HEK293 (cell line): ENCODE results near the gene SELPLG.

ENCODE experiments used
- CTCF ChIA-PET: fragments of 350-600 bp; formaldehyde crosslinking; extraction: SDS; loops from one replicate; lab custom pipeline; 2021; ENCODE audit warnings: antibody characterized with exemption; lab: Yijun Ruan, JAX
- POLR2A ChIA-PET: fragments of 300-600 bp; formaldehyde crosslinking; extraction: SDS; loops from one replicate; lab custom pipeline; 2020; ENCODE audit warnings: antibody characterized with exemption, inconsistent platforms; lab: Yijun Ruan, JAX
- H3K27ac ChIP-seq: fragments of 200-500 bp; sonication (Bioruptor generic); 2 replicates; pipeline ENCODE4 v1.5.1; 2014; ENCODE audit warnings: low read depth, low read length, control low read depth, inconsistent platforms; ENCODE audit errors: extremely low read depth
- H3K36me3 ChIP-seq, 2 experiments: fragments of 200-500 bp in 1 of 2; sonication (Bioruptor generic) in 1 of 2; 1 replicate in 1 of 2; 2 replicates in 1 of 2; pipeline ENCODE4 v1.5.1; 2014 to 2017; ENCODE audit warnings: inconsistent platforms in 2 of 2, low read length in 2 of 2; ENCODE audit not compliant: control insufficient read depth in 2 of 2, insufficient read depth in 1 of 2
- H3K4me1 ChIP-seq: fragments of 200-500 bp; sonication (Bioruptor generic); 2 replicates; pipeline ENCODE4 v1.5.1; 2014; ENCODE audit warnings: mild to moderate bottlenecking, low read length, inconsistent platforms; ENCODE audit not compliant: control insufficient read depth, insufficient read depth
- H3K4me3 ChIP-seq: 2 replicates; pipeline ENCODE4 v1.5.1; 2011; ENCODE audit warnings: low read depth, mild to moderate bottlenecking, control low read depth, low read length, moderate library complexity
- H3K9me3 ChIP-seq: fragments of 200-500 bp; sonication (Bioruptor generic); 2 replicates; pipeline ENCODE4 v1.5.1; 2014; ENCODE audit warnings: low read depth, low read length, inconsistent platforms; ENCODE audit not compliant: control insufficient read depth, insufficient read depth
- ATF2 ChIP-seq: fragments of 450-650 bp; formaldehyde crosslinking; IDR thresholded peaks from 2 replicates; pipeline ENCODE4 v1.5.1; 2016; ENCODE audit warnings: missing biosample characterization, missing genetic modification characterization, low read depth
- CTCF ChIP-seq: fragments of 450-650 bp; formaldehyde crosslinking; IDR thresholded peaks from 2 replicates; pipeline ENCODE4 v1.5.1; 2016; ENCODE audit warnings: missing biosample characterization, missing genetic modification characterization
- GLIS2 ChIP-seq: fragments of 450-650 bp; formaldehyde crosslinking; IDR thresholded peaks from 2 replicates; pipeline ENCODE4 v1.5.1; 2016; ENCODE audit warnings: missing biosample characterization, missing genetic modification characterization
- HOXC10 ChIP-seq: sonication (generic); formaldehyde crosslinking; IDR thresholded peaks from 2 replicates; pipeline ENCODE4 v1.8.1; 2023; ENCODE audit warnings: mild to moderate bottlenecking, missing genetic modification reagents
- HOXD13 ChIP-seq: sonication (generic); formaldehyde crosslinking; IDR thresholded peaks from 2 replicates; pipeline ENCODE4 v1.8.0; 2022; ENCODE audit warnings: missing genetic modification reagents, borderline replicate concordance
- KLF1 ChIP-seq: fragments of 450-650 bp; formaldehyde crosslinking; IDR thresholded peaks from 2 replicates; pipeline ENCODE4 v1.5.1; 2016; ENCODE audit warnings: missing biosample characterization, missing genetic modification characterization
- OSR2 ChIP-seq: fragments of 450-650 bp; formaldehyde crosslinking; IDR thresholded peaks from 2 replicates; pipeline ENCODE4 v1.5.1; 2016; ENCODE audit warnings: missing biosample characterization, missing genetic modification characterization
- SALL2 ChIP-seq: fragments of 450-650 bp; formaldehyde crosslinking; IDR thresholded peaks from 2 replicates; pipeline ENCODE4 v1.5.0; 2017; ENCODE audit warnings: missing biosample characterization, mild to moderate bottlenecking, missing genetic modification characterization, borderline replicate concordance
- SCRT1 ChIP-seq: fragments of 450-650 bp; formaldehyde crosslinking; IDR thresholded peaks from 2 replicates; pipeline ENCODE4 v1.5.1; 2016; ENCODE audit warnings: missing biosample characterization, missing genetic modification characterization, borderline replicate concordance
- WT1 ChIP-seq: fragments of 450-650 bp; formaldehyde crosslinking; IDR thresholded peaks from 2 replicates; pipeline ENCODE4 v1.5.1; 2016; ENCODE audit warnings: missing biosample characterization, missing genetic modification characterization
- ZBTB26 ChIP-seq: fragments of 450-650 bp; formaldehyde crosslinking; optimal IDR thresholded peaks from 2 replicates; pipeline ENCODE3; 2016; ENCODE audit warnings: missing biosample characterization, mild to moderate bottlenecking, missing genetic modification characterization
- ZBTB6 ChIP-seq: fragments of 450-650 bp; formaldehyde crosslinking; IDR thresholded peaks from 2 replicates; pipeline ENCODE4 v1.5.1; 2017; ENCODE audit warnings: missing biosample characterization, missing genetic modification characterization
- ZNF169 ChIP-seq: fragments of 450-650 bp; formaldehyde crosslinking; IDR thresholded peaks from 2 replicates; pipeline ENCODE4 v1.5.1; 2016; ENCODE audit warnings: missing biosample characterization, missing genetic modification characterization
- ZNF223 ChIP-seq: fragments of 450-650 bp; formaldehyde crosslinking; IDR thresholded peaks from 2 replicates; pipeline ENCODE4 v1.5.1; 2016; ENCODE audit warnings: missing biosample characterization, missing genetic modification characterization
- ZNF280D ChIP-seq: fragments of 450-650 bp; formaldehyde crosslinking; IDR thresholded peaks from 2 replicates; pipeline ENCODE4 v1.5.1; 2016; ENCODE audit warnings: missing biosample characterization, missing genetic modification characterization
- ZNF292 ChIP-seq: fragments of 450-650 bp; formaldehyde crosslinking; IDR thresholded peaks from 2 replicates; pipeline ENCODE4 v1.5.1; 2016; ENCODE audit warnings: low read depth, missing biosample characterization, missing genetic modification characterization, borderline replicate concordance
- ZNF302 ChIP-seq: fragments of 450-650 bp; formaldehyde crosslinking; IDR thresholded peaks from 2 replicates; pipeline ENCODE4 v1.5.1; 2016; ENCODE audit warnings: missing biosample characterization, missing genetic modification characterization, low read depth
- ZNF350 ChIP-seq: fragments of 450-650 bp; formaldehyde crosslinking; IDR thresholded peaks from 2 replicates; pipeline ENCODE4 v1.5.0; 2017; ENCODE audit warnings: missing biosample characterization, mild to moderate bottlenecking, missing genetic modification characterization
- ZNF366 ChIP-seq: fragments of 450-650 bp; formaldehyde crosslinking; conservative IDR thresholded peaks from 2 replicates; pipeline ENCODE4 v1.5.1; 2016; ENCODE audit warnings: missing biosample characterization, missing genetic modification characterization
- ZNF391 ChIP-seq: fragments of 450-650 bp; formaldehyde crosslinking; IDR thresholded peaks from 2 replicates; pipeline ENCODE4 v1.5.1; 2016; ENCODE audit warnings: low read depth, missing biosample characterization, missing genetic modification characterization, borderline replicate concordance
- ZNF473 ChIP-seq: fragments of 450-650 bp; formaldehyde crosslinking; IDR thresholded peaks from 2 replicates; pipeline ENCODE4 v1.5.1; 2017; ENCODE audit warnings: missing biosample characterization, missing genetic modification characterization
- ZNF48 ChIP-seq: fragments of 450-650 bp; formaldehyde crosslinking; IDR thresholded peaks from 2 replicates; pipeline ENCODE4 v1.5.1; 2016; ENCODE audit warnings: missing biosample characterization, missing genetic modification characterization
- ZNF548 ChIP-seq: fragments of 450-650 bp; formaldehyde crosslinking; IDR thresholded peaks from 2 replicates; pipeline ENCODE4 v1.5.1; 2016; ENCODE audit warnings: missing biosample characterization, missing genetic modification characterization
- ZNF596 ChIP-seq: fragments of 450-650 bp; IDR thresholded peaks from 2 replicates; pipeline ENCODE4 v1.5.0; 2018; ENCODE audit warnings: missing biosample characterization, mild to moderate bottlenecking, missing genetic modification characterization, moderate library complexity
- ZNF600 ChIP-seq: fragments of 450-650 bp; formaldehyde crosslinking; IDR thresholded peaks from 2 replicates; pipeline ENCODE4 v1.5.1; 2016; ENCODE audit warnings: missing biosample characterization, missing genetic modification characterization
- ZNF660 ChIP-seq: fragments of 450-650 bp; IDR thresholded peaks from 2 replicates; pipeline ENCODE4 v1.5.1; 2018; ENCODE audit warnings: missing biosample characterization, mild to moderate bottlenecking, missing genetic modification characterization
- ZNF785 ChIP-seq: fragments of 450-650 bp; formaldehyde crosslinking; IDR thresholded peaks from 2 replicates; pipeline ENCODE4 v1.5.1; 2016; ENCODE audit warnings: missing biosample characterization, missing genetic modification characterization
- ZSCAN30 ChIP-seq: fragments of 450-650 bp; IDR thresholded peaks from 2 replicates; pipeline ENCODE4 v1.5.1; 2018; ENCODE audit warnings: missing biosample characterization, mild to moderate bottlenecking, missing genetic modification characterization, moderate library complexity

The SELPLG gene

GRCh38 chr12:108633534-108634248 lies at the start of gene SELPLG:
Gene SELPLG, minus strand, starts transcription at chr12:108633894. Its CDS starts 9,587 bp downstream, at chr12:108624307.
- TF ChIP-seq KLF1 (tag by site-specific recombination) (no peak), ZNF596 (no peak), HOXD13 (no peak), SALL2 (tag by site-specific recombination) (no peak), ZNF548 (tag by site-specific recombination) (no peak), GLIS2 (tag by site-specific recombination) (no peak), SCRT1 (tag by site-specific recombination) (no peak), ZNF366 (tag by site-specific recombination) (no peak), HOXC10 (CRISPR knock-in tag) (no peak), ZNF169 (tag by site-specific recombination) (no peak), ZNF292 (tag by site-specific recombination) (no peak), ZNF223 (tag by site-specific recombination) (no peak), ATF2 (tag by site-specific recombination) (no peak), OSR2 (tag by site-specific recombination) (no peak), ZSCAN30 (tag by site-specific recombination) (no peak), ZNF48 (tag by site-specific recombination) (no peak)
- POLR2A ChIA-PET: no interaction called here
- Histone ChIP-seq H3K36me3 (no peaks in the 10 kb centered on the region), H3K4me3 (no peak within 1 kb of the TSS), H3K4me1 (no peaks in the 10 kb centered on the region; the same call in 1 of the 2 replicates), H3K9me3 (no peaks in the 10 kb centered on the region), H3K27ac (no peak within 1 kb of the TSS)
- CTCF ChIA-PET: interaction anchor here (3.9 kb wide), 1 partner anchor 16 kb away, joined by 27 read pairs; no protein-coding TSS in a partner anchor

- H3K36me3 ChIP-seq: peaks cover 4 to 13% of the 10 kb centered on the region in 2 experiments; a peak in 2 of 3 replicates
- H3K4me3 ChIP-seq: no peak overlapping the region
- CTCF ChIA-PET: interaction anchor here (1.1 kb wide), 1 partner anchor 16 kb away, joined by 3 read pairs; no protein-coding TSS in a partner anchor
- no peak overlapping the region for H3K27ac ChIP-seq
- peaks cover 11% of the 10 kb centered on the region for H3K4me1 ChIP-seq
- H3K9me3 ChIP-seq: no peaks in the 10 kb centered on the region
- POLR2A ChIA-PET: interaction anchor here (1.0 kb wide), 1 partner anchor 10 kb away, joined by 3 read pairs; no protein-coding TSS in a partner anchor
- TF ChIP-seq CTCF: no peak
- no peak for TF ChIP-seq ZNF785 (tag by site-specific recombination)
- no peak for TF ChIP-seq ZNF350 (tag by site-specific recombination)
- no peak for TF ChIP-seq WT1 (tag by site-specific recombination)
- TF ChIP-seq ZNF660 (tag by site-specific recombination): no peak
- TF ChIP-seq ZBTB6 (tag by site-specific recombination): no peak
- no peak for TF ChIP-seq ZBTB26
- no peak for TF ChIP-seq ZNF600 (tag by site-specific recombination)
- TF ChIP-seq ZNF302 (tag by site-specific recombination): no peak
- TF ChIP-seq ZNF280D (tag by site-specific recombination): no peak
- TF ChIP-seq ZNF391 (tag by site-specific recombination): no peak
- TF ChIP-seq ZNF473: no peak
Observed at GRCh38 chr12:108681317-108681716, 47.6 kb upstream of the SELPLG start.
